IMR-90 (cell line): ENCODE measurements around the gene TBC1D17.

Experiments used
- BHLHE40 ChIP-seq: fragments of 150-350 bp; IDR thresholded peaks from 2 replicates; pipeline ENCODE4 v1.6.1; 2016; ENCODE audit warnings: mild to moderate bottlenecking, low read depth, low read length
- CEBPB ChIP-seq: IDR thresholded peaks from 2 replicates; pipeline ENCODE4 v1.6.1; 2012; ENCODE audit warnings: low read depth, low read length, improper control_type of control experiment
- MAFK ChIP-seq: IDR thresholded peaks from 2 replicates; pipeline ENCODE4 v1.6.1; 2012; ENCODE audit warnings: low read depth, low read length, improper control_type of control experiment
- NFE2L2 ChIP-seq: fragments of 150-350 bp; IDR thresholded peaks from 2 replicates; pipeline ENCODE4 v1.6.1; 2016; ENCODE audit warnings: low read depth, mild to moderate bottlenecking, low read length
- POLR2A ChIP-seq: IDR thresholded peaks from 2 replicates; pipeline ENCODE4 v1.6.1; 2012; ENCODE audit warnings: mild to moderate bottlenecking, low read depth, low read length
- RAD21 ChIP-seq: IDR thresholded peaks from 2 replicates; pipeline ENCODE4 v1.6.1; 2012; ENCODE audit warnings: low read length, improper control_type of control experiment
- RCOR1 ChIP-seq: IDR thresholded peaks from 2 replicates; pipeline ENCODE4 v1.6.1; 2012; ENCODE audit warnings: mild to moderate bottlenecking, low read length, improper control_type of control experiment; ENCODE audit not compliant: insufficient replicate concordance
- RFX5 ChIP-seq: IDR thresholded peaks from 2 replicates; pipeline ENCODE4 v1.8.0; 2012; ENCODE audit warnings: low read depth, mild to moderate bottlenecking, low read length, moderate library complexity
- SMC3 ChIP-seq: fragments of 150-350 bp; IDR thresholded peaks from 2 replicates; pipeline ENCODE4 v1.6.1; 2016; ENCODE audit warnings: low read depth, mild to moderate bottlenecking, antibody characterized with exemption, low read length, moderate library complexity
- TF ChIP-seq, protein P1 (sequence below): conservative IDR thresholded peaks from 2 replicates; pipeline ENCODE4 v1.5.1; 2012; ENCODE audit warnings: mild to moderate bottlenecking, low read depth, low read length, improper control_type of control experiment

DNA sequence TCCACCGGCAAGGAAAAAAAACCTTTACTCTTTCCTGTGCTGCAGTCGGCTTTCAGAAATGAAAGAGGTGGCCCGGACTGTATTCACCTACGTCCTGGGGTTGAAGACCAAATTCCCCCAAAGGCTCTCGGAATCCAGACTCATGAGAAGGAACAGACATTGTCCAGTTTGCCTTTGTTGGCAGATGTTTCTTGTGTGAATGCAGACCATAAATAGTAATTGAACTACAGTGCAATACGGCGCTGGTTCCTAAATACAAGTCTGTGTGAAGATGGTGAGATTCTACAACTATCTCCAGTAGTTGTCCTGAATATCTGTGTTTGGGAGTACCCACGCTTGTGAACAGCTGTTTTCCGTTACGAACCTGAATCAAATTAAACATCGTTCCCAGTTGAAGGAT is 37.8 kb upstream of the TBC1D17 start:
- TF ChIP-seq, protein P1, sequence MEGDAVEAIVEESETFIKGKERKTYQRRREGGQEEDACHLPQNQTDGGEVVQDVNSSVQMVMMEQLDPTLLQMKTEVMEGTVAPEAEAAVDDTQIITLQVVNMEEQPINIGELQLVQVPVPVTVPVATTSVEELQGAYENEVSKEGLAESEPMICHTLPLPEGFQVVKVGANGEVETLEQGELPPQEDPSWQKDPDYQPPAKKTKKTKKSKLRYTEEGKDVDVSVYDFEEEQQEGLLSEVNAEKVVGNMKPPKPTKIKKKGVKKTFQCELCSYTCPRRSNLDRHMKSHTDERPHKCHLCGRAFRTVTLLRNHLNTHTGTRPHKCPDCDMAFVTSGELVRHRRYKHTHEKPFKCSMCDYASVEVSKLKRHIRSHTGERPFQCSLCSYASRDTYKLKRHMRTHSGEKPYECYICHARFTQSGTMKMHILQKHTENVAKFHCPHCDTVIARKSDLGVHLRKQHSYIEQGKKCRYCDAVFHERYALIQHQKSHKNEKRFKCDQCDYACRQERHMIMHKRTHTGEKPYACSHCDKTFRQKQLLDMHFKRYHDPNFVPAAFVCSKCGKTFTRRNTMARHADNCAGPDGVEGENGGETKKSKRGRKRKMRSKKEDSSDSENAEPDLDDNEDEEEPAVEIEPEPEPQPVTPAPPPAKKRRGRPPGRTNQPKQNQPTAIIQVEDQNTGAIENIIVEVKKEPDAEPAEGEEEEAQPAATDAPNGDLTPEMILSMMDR, result no peak
- no peak for TF ChIP-seq POLR2A
- TF ChIP-seq RFX5, result no peak
- TF ChIP-seq BHLHE40, result no peak
- TF ChIP-seq SMC3, result no peak
- TF ChIP-seq CEBPB, result no peak
- TF ChIP-seq NFE2L2, result no peak
- no peak for TF ChIP-seq RAD21
- no peak for TF ChIP-seq MAFK
- no peak for TF ChIP-seq RCOR1
